GM23338 (cell line): ENCODE measurements around the gene SP5. TPM values are rescaled to one million over a fixed set of nuclear protein-coding genes. Genes with fewer than 3 reads are reported as not detected.

Experiments used
- ATAC-seq: fragments of 200-7000 bp; cut with Tn5 transposase; 3 replicates; pipeline ENCODE4 v1.9.1; 2020
- DNase-seq: peaks from one replicate; pipeline ENCODE4 v3.0.0-alpha.2; 2015; ENCODE audit warnings: low spot score
- H2AFZ ChIP-seq: fragments of 200-600 bp; sonication (generic); 2 replicates; pipeline ENCODE4 v1.8.0; 2016; ENCODE audit warnings: antibody characterized with exemption, mild to moderate bottlenecking, moderate library complexity
- H3F3A ChIP-seq: fragments of 200-600 bp; sonication (generic); replicated peaks from 2 replicates; pipeline ENCODE4 v1.8.0; 2017; ENCODE audit warnings: antibody characterized with exemption, mixed run types, low read depth
- H3K27ac ChIP-seq: fragments of 200-600 bp; sonication (generic); 2 replicates; pipeline ENCODE4 v1.6.1; 2016; ENCODE audit warnings: low read depth
- H3K27me3 ChIP-seq: fragments of 200-600 bp; sonication (generic); 2 replicates; pipeline ENCODE4 v1.8.0; 2016; ENCODE audit warnings: mild to moderate bottlenecking, mixed run types, moderate library complexity; ENCODE audit not compliant: insufficient read depth
- H3K36me3 ChIP-seq: fragments of 200-600 bp; sonication (generic); 2 replicates; pipeline ENCODE4 v1.8.0; 2016; ENCODE audit warnings: mild to moderate bottlenecking; ENCODE audit not compliant: insufficient read depth
- H3K4me1 ChIP-seq: fragments of 200-600 bp; sonication (generic); 2 replicates; pipeline ENCODE4 v1.8.0; 2016; ENCODE audit warnings: mild to moderate bottlenecking, moderate library complexity; ENCODE audit not compliant: insufficient read depth
- H3K4me2 ChIP-seq: fragments of 200-600 bp; sonication (generic); 2 replicates; pipeline ENCODE4 v1.7.1; 2017; ENCODE audit warnings: mixed run types
- H3K4me3 ChIP-seq: fragments of 200-600 bp; sonication (generic); 2 replicates; pipeline ENCODE4 v1.6.1; 2016; ENCODE audit warnings: mixed run types
- H3K79me2 ChIP-seq: fragments of 200-600 bp; sonication (generic); replicated peaks from 2 replicates; pipeline ENCODE4 v1.8.0; 2017; ENCODE audit warnings: mild to moderate bottlenecking; ENCODE audit not compliant: insufficient read depth
- H3K9me2 ChIP-seq: fragments of 200-600 bp; sonication (generic); 2 replicates; pipeline ENCODE4 v1.8.0; 2017; ENCODE audit not compliant: insufficient read depth
- H4K20me1 ChIP-seq: fragments of 200-600 bp; sonication (generic); replicated peaks from 2 replicates; pipeline ENCODE4 v1.8.0; 2017; ENCODE audit warnings: mild to moderate bottlenecking; ENCODE audit not compliant: insufficient read depth
- H3K27ac Mint-ChIP-seq: 2 replicates; pipeline ENCODE4 v1.8.0; 2020; ENCODE audit warnings: inconsistent platforms, mild to moderate bottlenecking, moderate library complexity, mixed read lengths
- H3K27me3 Mint-ChIP-seq: 3 replicates; pipeline ENCODE4 v1.8.0; 2022; ENCODE audit warnings: low read depth, mild to moderate bottlenecking, moderate library complexity, mixed read lengths, inconsistent platforms; ENCODE audit not compliant: insufficient read depth, poor library complexity
- H3K36me3 Mint-ChIP-seq: 3 replicates; pipeline ENCODE4 v1.8.0; 2021; ENCODE audit warnings: low read depth, mild to moderate bottlenecking, inconsistent platforms, moderate library complexity, mixed read lengths
- H3K4me1 Mint-ChIP-seq: 3 replicates; pipeline ENCODE4 v1.8.0; 2020; ENCODE audit warnings: mild to moderate bottlenecking, inconsistent platforms, mixed read lengths
- H3K4me3 Mint-ChIP-seq: 3 replicates; pipeline ENCODE4 v1.8.0; 2021; ENCODE audit warnings: moderate library complexity, mild to moderate bottlenecking, inconsistent platforms, mixed read lengths
- H3K9me3 Mint-ChIP-seq: 3 replicates; pipeline ENCODE4 v1.8.0; 2020; ENCODE audit warnings: moderate library complexity, mild to moderate bottlenecking, inconsistent platforms, mixed read lengths
- CREB1 ChIP-seq: fragments of 250-450 bp; sonication (Bioruptor Pico); IDR thresholded peaks from 2 replicates; pipeline ENCODE4 v1.5.0; 2020; ENCODE audit warnings: low read depth, mild to moderate bottlenecking, moderate library complexity
- CTCF ChIP-seq, 2 experiments: fragments of 200-600 bp in 1 of 2; sonication (generic) in 1 of 2; conservative IDR thresholded peaks; 2 replicates each; pipeline versions ENCODE4 v1.5.1 to v1.6.1; 2016 to 2017; ENCODE audit warnings: antibody characterized with exemption in 2 of 2, low read depth in 2 of 2, mild to moderate bottlenecking in 2 of 2, moderate library complexity in 1 of 2
- EZH2 ChIP-seq: fragments of 200-600 bp; sonication (generic); IDR thresholded peaks from one replicate; pipeline ENCODE4 v1.8.0; 2017; ENCODE audit warnings: antibody characterized with exemption, mild to moderate bottlenecking, low read depth; ENCODE audit not compliant: unreplicated experiment
- EZH2phosphoT487 ChIP-seq: fragments of 200-600 bp; sonication (generic); IDR thresholded peaks from one replicate; pipeline ENCODE4 v1.8.1; 2018; ENCODE audit warnings: antibody characterized with exemption; ENCODE audit not compliant: unreplicated experiment
- NANOG ChIP-seq: IDR thresholded peaks from 2 replicates; pipeline ENCODE4 v1.6.1; 2016; ENCODE audit warnings: antibody characterized with exemption, borderline replicate concordance
- POLR2AphosphoS5 ChIP-seq: IDR thresholded peaks from 2 replicates; pipeline ENCODE4 v1.6.1; 2016; ENCODE audit warnings: antibody characterized with exemption, low read depth
- REST ChIP-seq: IDR thresholded peaks from one replicate; pipeline ENCODE4 v1.6.1; 2018; ENCODE audit warnings: antibody characterized with exemption; ENCODE audit not compliant: unreplicated experiment
- STAT1 ChIP-seq: IDR thresholded peaks from one replicate; pipeline ENCODE4 v1.6.1; 2016; ENCODE audit warnings: antibody characterized with exemption; ENCODE audit not compliant: unreplicated experiment
- ZNF331 ChIP-seq: fragments of 250-450 bp; sonication (Bioruptor Pico); IDR thresholded peaks from 2 replicates; pipeline ENCODE4 v1.5.0; 2020; ENCODE audit warnings: low read depth, mild to moderate bottlenecking, moderate library complexity
- polyA plus RNA-seq: library from polyadenylated mRNA; unstranded; fragments of >200 nt; fragmentation: Nextera tagmentation; extraction: Ambion mirVana; gene quantifications from 2 replicates; pipeline ENCODE4 v1.2.1, GENCODE V29; 2016
- total RNA-seq: library from RNA; depleted of rRNA; stranded (reverse); fragments of >200 nt; shearing (Covaris generic); gene quantifications from 2 replicates; pipeline ENCODE4 v1.2.3, GENCODE V29; 2014

The SP5 gene
- total and polyA plus RNA-seq, 2 experiments from 2014 or later, result 0.21 to 0.32 TPM

DNA sequence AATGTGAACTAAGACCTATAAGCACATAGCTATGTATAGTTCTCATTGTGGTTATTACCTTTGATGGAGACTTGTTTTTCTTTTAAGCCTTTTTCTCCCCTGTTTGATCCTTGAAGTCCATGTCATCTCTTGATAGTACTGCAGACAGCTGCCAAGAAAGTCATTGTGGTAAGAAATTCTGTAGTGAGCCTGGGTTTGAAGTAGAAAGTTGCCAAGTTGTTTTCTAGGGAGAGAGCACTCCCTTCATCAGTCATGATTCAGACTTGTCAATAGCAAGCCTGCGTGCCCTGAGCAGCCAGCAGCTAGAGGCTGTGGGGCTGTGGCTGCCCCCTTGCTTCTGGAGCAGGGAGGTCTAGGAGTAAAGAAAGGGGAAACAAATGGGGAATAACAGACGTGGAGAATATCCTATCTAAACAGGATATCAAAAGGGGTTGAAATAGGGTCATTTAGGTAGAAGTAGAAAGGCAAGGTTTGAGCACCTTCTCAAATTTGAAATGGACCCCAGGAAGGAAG is 8.4 kb downstream of the SP5 start:
- Histone ChIP-seq H3K36me3 (no peaks in the 10 kb centered on the region), H3K27me3 (peaks cover 40% of the 10 kb centered on the region), H3K4me2 (no peak overlapping the region), H3F3A (no peaks in the 10 kb centered on the region), H3K9me2 (no peaks in the 10 kb centered on the region), H3K4me3 (no peak overlapping the region), H3K4me1 (no peaks in the 10 kb centered on the region), H4K20me1 (no peaks in the 10 kb centered on the region; the same call in 1 of the 2 replicates), H3K79me2 (no peaks in the 10 kb centered on the region), H2AFZ (no peak overlapping the region), H3K27ac (no peak overlapping the region)
- TF ChIP-seq CTCF (conservative IDR thresholded peaks at IDR 0.05; ENCODE audit: low read depth in 2 of 2) (peak; percentile 29 to 43), CREB1 (no peak), EZH2phosphoT487 (no peak), NANOG (no peak), EZH2 (no peak), REST (no peak), ZNF331 (no peak), STAT1 (no peak)
- Mint-ChIP-seq H3K4me1 (no peaks in the 10 kb centered on the region; the same call in 2 of the 3 replicates), H3K27me3 (peaks cover 17% of the 10 kb centered on the region), H3K36me3 (no peaks in the 10 kb centered on the region), H3K27ac (no peak overlapping the region), H3K9me3 (no peaks in the 10 kb centered on the region), H3K4me3 (no peak overlapping the region)
- ATAC-seq (peak; percentile 82), DNase-seq (peak; percentile 45)

DNA sequence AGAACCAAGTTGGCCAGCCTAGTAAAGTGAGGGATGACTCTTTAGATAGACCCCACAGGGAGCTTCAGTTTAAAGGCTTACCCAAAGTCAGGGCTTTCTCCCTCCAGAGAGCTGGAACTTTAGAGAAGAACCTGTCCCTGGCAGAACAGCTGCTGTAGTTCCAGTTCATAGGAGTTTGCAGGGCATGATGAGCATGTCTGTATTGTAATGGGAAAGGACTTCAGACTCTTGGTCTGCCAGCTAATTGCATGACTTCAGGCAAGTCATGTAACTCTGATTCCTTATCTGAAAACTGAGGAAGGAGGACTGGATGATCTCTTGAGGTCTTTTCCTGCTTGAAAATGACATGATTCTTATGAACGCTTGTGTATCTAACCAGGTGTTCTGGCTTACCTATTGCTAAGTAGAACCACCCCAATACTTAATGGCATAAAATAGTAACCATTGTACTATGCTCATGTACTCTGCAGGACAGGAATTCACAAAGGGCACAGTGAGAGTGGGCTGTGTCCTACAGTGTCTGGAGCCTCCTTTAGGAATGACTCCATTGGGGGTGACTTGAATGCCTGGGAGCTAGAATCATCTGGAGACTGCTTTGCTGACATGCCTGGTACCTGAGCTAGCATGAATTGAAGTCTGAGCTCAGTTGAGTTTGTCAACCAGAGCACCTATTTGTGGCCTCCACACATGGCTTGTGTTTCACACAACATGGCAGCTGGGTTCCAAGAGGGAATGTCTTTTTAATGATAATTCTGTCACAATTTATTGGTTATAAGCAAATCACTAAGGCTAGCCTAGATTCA is 18.9 kb downstream of the SP5 start:
- Histone ChIP-seq H4K20me1 (no peaks in the 10 kb centered on the region), H3K4me1 (no peaks in the 10 kb centered on the region), H3K36me3 (no peaks in the 10 kb centered on the region), H3K4me2 (no peak overlapping the region), H3K9me2 (peaks cover 7% of the 10 kb centered on the region; the same call in 1 of the 2 replicates), H3K27me3 (no peaks in the 10 kb centered on the region), H2AFZ (no peak overlapping the region), H3K4me3 (no peak overlapping the region), H3F3A (no peaks in the 10 kb centered on the region), H3K27ac (no peak overlapping the region), H3K79me2 (no peaks in the 10 kb centered on the region)
- ATAC-seq (no peak), DNase-seq (no peak)
- Mint-ChIP-seq H3K4me3 (no peak overlapping the region), H3K36me3 (peaks cover 4% of the 10 kb centered on the region; the same call in 1 of the 3 replicates), H3K9me3 (peaks cover 7% of the 10 kb centered on the region; the same call in 1 of the 3 replicates), H3K4me1 (no peaks in the 10 kb centered on the region), H3K27me3 (peaks cover 4% of the 10 kb centered on the region), H3K27ac (no peak overlapping the region)
- TF ChIP-seq NANOG (no peak), CTCF (conservative IDR thresholded peaks at IDR 0.05; ENCODE audit: low read depth in 2 of 2) (no peak), POLR2AphosphoS5 (no peak), REST (no peak), EZH2 (no peak), ZNF331 (no peak)
